ENCODE measurements around the gene ZNF649.

The ZNF649 gene

DNA sequence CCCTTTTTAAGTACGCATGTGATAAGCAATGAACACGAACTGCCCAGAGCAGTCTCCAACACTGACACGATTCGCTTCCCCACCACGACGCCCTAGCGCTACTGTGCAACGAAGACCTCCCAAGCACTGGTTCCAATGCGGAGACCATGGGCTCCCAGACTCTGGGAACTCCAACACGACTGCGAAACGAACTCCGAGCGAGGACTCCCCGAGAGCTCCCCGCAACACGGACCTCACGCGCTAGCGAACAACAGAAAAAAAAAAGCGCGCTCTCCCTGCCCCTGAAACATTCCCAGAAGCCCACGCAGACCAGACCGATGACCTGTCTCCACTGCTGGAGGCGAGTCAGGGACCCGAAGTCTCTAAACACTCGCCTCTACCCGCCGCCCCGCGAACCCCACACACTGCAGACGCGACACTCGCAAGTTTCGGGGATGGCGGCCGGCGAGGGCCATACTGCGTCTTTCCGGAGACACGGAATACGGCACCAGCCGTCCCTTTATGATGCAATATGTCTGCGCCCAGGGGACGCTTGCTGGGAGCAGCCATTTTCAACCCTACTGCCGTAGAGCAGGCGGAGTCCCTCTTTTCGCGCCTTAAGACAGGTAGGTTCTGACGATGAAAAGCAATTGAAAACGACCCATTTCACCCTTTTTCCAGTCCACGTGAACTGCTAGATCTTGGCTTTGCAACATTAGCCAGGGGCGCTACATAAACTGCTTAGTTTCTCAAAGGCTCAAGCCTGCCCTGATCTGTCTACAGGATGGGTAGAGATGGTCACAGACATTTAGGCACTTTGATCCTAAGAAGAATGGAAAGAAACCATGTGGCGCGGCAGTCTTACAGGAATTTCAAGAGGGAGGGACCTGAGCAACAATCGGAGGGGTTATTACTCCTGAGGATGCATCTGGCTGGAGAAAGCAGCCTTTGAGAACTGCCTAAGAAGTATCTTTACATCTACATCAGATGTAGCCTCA, 17.0 kb downstream of the ZNF649 start, which contains the start of gene ZNF577:
Gene ZNF577, minus strand, starts transcription at position 430 of the 977 bp plus-strand sequence. CDS start 7,569 bp downstream, outside the sequence.
- peak; percentile 58 for DNase-seq (ENCODE audit: low read depth)

DNA sequence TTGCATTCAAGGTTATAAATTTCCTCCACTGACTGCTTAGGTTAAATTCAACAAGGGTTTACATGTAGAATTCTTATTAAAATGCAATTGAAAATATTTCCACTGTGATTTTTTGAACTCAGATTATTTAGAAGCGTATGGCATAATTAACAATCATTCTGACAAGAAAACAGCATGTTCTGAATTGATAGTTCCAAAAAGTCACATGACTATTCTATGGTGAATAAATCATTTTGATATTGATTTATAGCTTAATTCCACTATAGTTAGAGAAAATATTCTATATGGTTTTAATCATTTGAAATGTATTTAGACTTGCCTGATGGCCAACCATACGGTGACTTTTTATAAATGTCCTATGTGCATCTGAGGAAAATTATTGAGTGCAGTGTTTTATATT, 20.1 kb downstream of the ZNF649 start:
- no peak for DNase-seq (ENCODE audit: low read depth)

DNA sequence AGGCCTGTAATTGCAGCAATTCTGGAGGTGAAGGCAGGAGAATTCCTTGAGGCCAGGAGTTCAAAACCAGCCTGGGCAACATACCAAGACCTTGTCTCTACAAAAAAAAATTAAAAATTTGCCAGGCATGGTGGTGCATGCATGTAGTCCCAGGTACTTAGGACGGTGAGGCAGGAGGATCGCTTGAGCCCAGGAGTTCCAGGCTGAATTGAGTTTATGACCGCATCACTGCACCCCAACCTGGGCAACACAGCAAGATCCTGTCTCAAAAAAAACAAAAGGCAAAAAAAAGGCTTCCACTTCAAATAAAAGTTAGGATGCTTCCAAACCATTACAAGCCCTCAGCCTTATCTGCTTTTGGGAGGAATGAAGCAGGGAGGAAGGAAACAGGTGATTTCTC, 22.3 kb downstream of the ZNF649 start:
- DNase-seq (ENCODE audit: low read depth) = no peak

DNA sequence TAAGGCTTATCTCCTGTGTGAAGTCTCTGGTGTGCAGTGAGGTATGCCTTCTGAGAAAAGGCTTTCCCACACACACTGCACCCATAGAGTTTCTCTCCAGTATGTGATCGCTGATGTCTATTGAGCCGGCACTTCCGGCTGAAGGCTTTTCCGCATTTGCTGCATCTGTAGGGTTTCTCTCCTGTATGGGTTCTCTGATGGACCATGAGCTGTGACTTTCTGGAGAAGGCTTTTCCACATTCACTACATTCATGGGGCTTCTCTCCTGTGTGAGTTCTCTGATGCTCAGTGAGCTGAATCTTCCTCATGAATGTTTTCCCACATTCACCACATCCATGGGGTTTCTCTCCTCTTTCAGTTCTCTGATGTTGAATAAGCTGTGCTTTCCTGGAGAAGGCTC, 31.7 kb downstream of the ZNF649 start:
- no peak for DNase-seq (ENCODE audit: low read depth)

DNA sequence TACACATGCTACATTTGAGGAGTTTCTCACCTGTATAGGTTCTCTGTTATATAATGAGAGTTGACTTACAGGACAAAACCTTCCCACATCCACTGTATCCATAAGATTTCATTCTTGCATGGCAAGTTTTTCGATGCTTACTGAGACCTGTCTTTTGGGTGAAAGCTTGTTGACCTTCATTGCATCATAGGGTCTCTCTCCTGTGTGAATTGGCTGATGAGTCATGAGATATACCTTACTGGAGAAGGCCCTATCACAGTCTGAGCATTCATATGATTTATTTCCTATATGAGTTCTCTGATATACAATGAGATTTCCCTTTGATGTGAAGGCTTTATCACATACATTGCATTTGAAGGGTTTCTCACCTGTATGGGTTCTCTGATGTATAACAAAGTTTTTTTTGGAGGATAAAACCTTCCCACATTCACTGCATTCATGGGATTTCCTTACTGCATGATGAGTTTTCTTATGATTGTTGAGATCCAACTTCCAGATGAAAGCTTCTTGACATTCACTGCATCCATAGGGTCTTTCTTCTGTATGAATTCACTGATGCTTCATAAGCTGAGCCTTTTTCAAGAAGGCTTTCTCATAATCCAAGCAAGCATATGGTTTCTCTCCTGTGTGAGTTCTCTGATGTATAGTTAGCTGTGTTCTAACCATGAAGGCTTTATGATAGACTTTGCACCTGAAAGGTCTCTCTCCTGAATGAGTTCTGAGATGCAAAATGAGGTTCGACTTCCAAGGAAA, 42.8 kb downstream of the ZNF649 start:
- DNase-seq (ENCODE audit: low read depth) = no peak
